ENCODE results near the gene CA10. TPM values are rescaled to one million over a fixed set of nuclear protein-coding genes. Genes with fewer than 3 reads are reported as not detected.

Gene CA10
- total and polyA plus RNA-seq, 2 of the 4 experiments (the other 2 are of a cell fraction) = not detected

GRCh38 chr17:51817117-51817516 is 341.4 kb downstream of the CA10 start:
- no peaks in the 10 kb centered on the region for H3K27me3 ChIP-seq (ENCODE audit: control insufficient read depth, insufficient read depth, low read length)
- H3K27ac ChIP-seq (ENCODE audit: insufficient read depth, low read length) = no peak overlapping the region
- no peak overlapping the region for H2BK5ac ChIP-seq (ENCODE audit: low read depth, low read length, poor library complexity, severe bottlenecking)
- in situ Hi-C loops (cut with MboI; ENCODE audit: low sequenced_read_pairs) = no loop called here
- no peak overlapping the region for H3K4me3 ChIP-seq (ENCODE audit: insufficient read depth, low read depth, low read length)
- no peak overlapping the region for H2AK9ac ChIP-seq (replicated peaks; ENCODE audit: low read depth, low read length, poor library complexity)
- H2AK5ac ChIP-seq (ENCODE audit: low read depth, low read length) = no peak overlapping the region
- H3K9ac ChIP-seq (ENCODE audit: low read depth, low read length) = no peak overlapping the region
- no peaks in the 10 kb centered on the region for H3K79me1 ChIP-seq (ENCODE audit: low read depth in 1 of 2, low read length in 2 of 2)
- no peak overlapping the region for H4K91ac ChIP-seq (ENCODE audit: insufficient read depth, low read depth, low read length)
- no peak for TF ChIP-seq FOS (IDR thresholded peaks at IDR 0.05; ENCODE audit: low read depth, low read length)
- TF ChIP-seq CEBPB (IDR thresholded peaks at IDR 0.05; ENCODE audit: low read depth, low read length) = no peak
- TF ChIP-seq RAD21 (IDR thresholded peaks at IDR 0.05; ENCODE audit: low read length) = no peak
- no peak for TF ChIP-seq CTCF (conservative IDR thresholded peaks at IDR 0.05; ENCODE audit: low read depth, low read length)
- TF ChIP-seq MAZ (IDR thresholded peaks at IDR 0.05; ENCODE audit: borderline replicate concordance, low read depth, low read length) = no peak
- TF ChIP-seq NFE2L2 (IDR thresholded peaks at IDR 0.05; ENCODE audit: low read depth, low read length) = no peak
- no peak for TF ChIP-seq MAFK (IDR thresholded peaks at IDR 0.05; ENCODE audit: low read depth, low read length)
- TF ChIP-seq RCOR1 (IDR thresholded peaks at IDR 0.05; ENCODE audit: insufficient replicate concordance, low read length) = no peak
- no peak for TF ChIP-seq MXI1 (IDR thresholded peaks at IDR 0.05; ENCODE audit: borderline replicate concordance, low read depth, low read length)
- no peak for TF ChIP-seq ELK1 (IDR thresholded peaks at IDR 0.05; ENCODE audit: borderline replicate concordance, low read depth, low read length)
- TF ChIP-seq SMC3 (IDR thresholded peaks at IDR 0.05; ENCODE audit: low read depth, low read length) = no peak
- no peak for TF ChIP-seq CHD1 (IDR thresholded peaks at IDR 0.05; ENCODE audit: low read depth, low read length)
- TF ChIP-seq POLR2A (IDR thresholded peaks at IDR 0.05; ENCODE audit: low read depth, low read length) = no peak
- no peak for TF ChIP-seq BHLHE40 (IDR thresholded peaks at IDR 0.05; ENCODE audit: low read depth, low read length)
- H4K20me1 ChIP-seq (ENCODE audit: insufficient read depth, low read length) = no peaks in the 10 kb centered on the region
- no peak for DNase-seq
- H3K9me3 ChIP-seq (ENCODE audit: control insufficient read depth, insufficient read depth, low read length) = peaks cover 13% of the 10 kb centered on the region
- intact Hi-C loops (cut with micrococcal nuclease) = no loop called here
- H4K5ac ChIP-seq (ENCODE audit: low read depth, low read length) = no peak overlapping the region
- H2BK15ac ChIP-seq (ENCODE audit: low read depth, low read length) = no peak overlapping the region
- H3K23ac ChIP-seq (ENCODE audit: low read depth, low read length) = no peak overlapping the region
- CTCF ChIA-PET = no interaction called here
- no peak for ATAC-seq (ENCODE audit: low read depth)
- no peaks in the 10 kb centered on the region for H3K4me1 ChIP-seq (ENCODE audit: control insufficient read depth, insufficient read depth, low read length)
- no peak overlapping the region for H2BK120ac ChIP-seq (ENCODE audit: low read depth, low read length)
- no peaks in the 10 kb centered on the region for H3K36me3 ChIP-seq (ENCODE audit: control insufficient read depth, insufficient read depth, low read length)
- no peak overlapping the region for H2BK20ac ChIP-seq (ENCODE audit: low read depth, low read length)
- no peaks in the 10 kb centered on the region for H3K9me1 ChIP-seq (ENCODE audit: insufficient read depth, low read length)
- no peak overlapping the region for H3K4me2 ChIP-seq (ENCODE audit: low read depth, low read length)
- no peak overlapping the region for H3K18ac ChIP-seq (ENCODE audit: low read depth, low read length)
- no peak overlapping the region for H4K8ac ChIP-seq (ENCODE audit: low read depth in 2 of 2, low read length in 2 of 2)
- no peak overlapping the region for H3K14ac ChIP-seq (replicated peaks; ENCODE audit: low read depth, low read length)
- no TSS peak for BruUV-seq (replicated peaks)
- dilution Hi-C loops (cut with HindIII; ENCODE audit: low sequenced_read_pairs, unreplicated experiment) = no loop called here
- no peak overlapping the region for H2AFZ ChIP-seq (replicated peaks; ENCODE audit: low read length, poor library complexity)
- H3K56ac ChIP-seq (ENCODE audit: extremely low read depth, insufficient read depth, low read length) = no peak overlapping the region
- no peak overlapping the region for H3K4ac ChIP-seq (ENCODE audit: low read depth, low read length)
- POLR2A ChIA-PET (ENCODE audit: unreplicated experiment) = no interaction called here
